Head of caudate nucleus (tissue), 42 donors: Measurements from ENCODE around the gene PON2.
A peak's percentile ranks its signal among the peaks of the same experiment; 100 is the strongest.
"Not testable (repeated sequence)": the region's sequence is repeated elsewhere in the genome, so short reads cannot be mapped to it uniquely, and the experiment has no call there.

Source experiments
- DNase-seq, 42 donors: peaks; one replicate each; pipeline versions ENCODE4 v3.0.0 to v3.0.0-alpha.2; 2020 to 2021; ENCODE audit warnings: mixed read lengths in 7 of 42
- intact Hi-C: fragments of 100-400 bp; cut with DNase I; formaldehyde crosslinking; loops from one replicate; pipeline ENCODE4 v1.15.0; 2022

Gene PON2

DNA sequence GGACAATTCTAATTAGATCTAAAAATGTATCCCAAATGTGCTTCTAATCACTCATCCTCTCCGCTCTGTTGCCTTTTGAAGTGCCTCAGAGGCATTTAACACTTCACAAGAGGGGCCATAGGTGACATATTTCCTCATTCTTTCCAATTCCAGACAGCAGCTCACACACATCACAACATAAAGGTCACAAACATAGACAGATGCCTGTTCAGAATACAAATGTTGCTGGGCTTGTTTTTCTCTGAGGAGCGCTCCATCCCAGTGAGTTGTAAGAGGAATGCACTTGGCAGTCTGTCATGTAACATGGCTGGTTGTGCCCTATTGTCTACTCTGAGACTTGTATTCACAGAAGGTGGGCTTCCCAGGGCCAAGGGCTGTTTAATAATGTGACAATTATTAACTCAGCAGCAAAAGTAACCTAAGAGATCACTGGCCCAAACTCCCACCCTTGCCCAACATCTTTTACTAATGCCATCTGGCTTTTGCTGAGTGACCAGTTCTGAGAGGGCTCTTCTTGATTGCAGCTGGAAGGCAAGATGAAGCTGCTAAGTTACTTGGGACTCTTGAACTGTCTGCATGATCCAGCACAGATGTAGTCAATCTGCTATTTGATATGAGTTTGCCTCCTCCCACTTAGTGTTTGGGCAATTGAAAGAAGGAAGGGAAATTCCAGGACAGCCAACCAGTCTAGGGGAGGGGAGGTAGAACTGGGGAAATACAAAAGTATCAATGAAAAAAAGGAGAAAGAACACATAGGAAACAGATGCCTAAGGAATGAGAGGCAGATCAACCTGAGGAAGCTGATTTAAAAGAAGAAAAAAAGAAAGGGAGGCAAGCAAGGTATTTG, 13.6 kb downstream of the PON2 start:
- DNase-seq: peak in 27 of 42 donors; percentile 4 to 77 (median 46)
- intact Hi-C loops: no loop called here

DNA sequence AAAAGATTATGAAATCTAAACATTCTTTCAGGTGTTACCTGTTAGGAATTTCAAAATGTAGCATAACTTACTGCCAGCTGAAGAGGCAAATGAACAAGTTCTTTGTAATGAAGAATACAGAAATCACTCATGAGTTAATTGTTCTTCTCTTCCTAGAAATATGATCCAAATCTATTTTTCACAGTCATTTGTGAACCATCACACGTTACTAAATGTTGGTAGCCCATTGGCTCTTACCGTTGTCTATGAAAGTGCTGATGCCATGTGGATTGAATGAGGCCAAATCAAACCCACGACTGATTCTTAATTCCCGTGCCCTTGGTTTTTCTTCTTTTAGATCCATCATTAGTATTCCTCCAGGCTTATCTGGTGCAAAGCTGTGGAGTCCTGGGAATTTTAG, 22.8 kb downstream of the PON2 start:
- DNase-seq: no peak
- intact Hi-C loops: no loop called here

DNA sequence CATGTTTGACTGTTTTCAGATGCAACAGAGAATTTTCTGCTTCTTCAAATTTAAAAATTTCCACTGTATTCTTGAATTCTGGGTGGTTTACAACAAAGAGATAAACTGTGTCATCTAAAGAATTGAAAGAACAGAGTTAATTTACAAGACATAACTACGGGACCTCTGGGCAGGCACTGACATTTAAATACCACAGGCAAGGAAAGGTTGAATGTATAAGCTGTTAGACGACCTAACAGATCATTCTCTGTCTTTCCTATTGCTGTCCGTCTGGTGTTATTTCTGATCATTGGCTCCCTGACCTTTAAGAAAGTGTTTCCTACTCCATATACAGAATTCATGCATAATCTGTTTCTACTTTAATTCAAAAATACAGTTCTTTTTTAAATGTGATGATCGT, 23.2 kb downstream of the PON2 start:
- intact Hi-C loops: no loop called here
- DNase-seq: no peak

DNA sequence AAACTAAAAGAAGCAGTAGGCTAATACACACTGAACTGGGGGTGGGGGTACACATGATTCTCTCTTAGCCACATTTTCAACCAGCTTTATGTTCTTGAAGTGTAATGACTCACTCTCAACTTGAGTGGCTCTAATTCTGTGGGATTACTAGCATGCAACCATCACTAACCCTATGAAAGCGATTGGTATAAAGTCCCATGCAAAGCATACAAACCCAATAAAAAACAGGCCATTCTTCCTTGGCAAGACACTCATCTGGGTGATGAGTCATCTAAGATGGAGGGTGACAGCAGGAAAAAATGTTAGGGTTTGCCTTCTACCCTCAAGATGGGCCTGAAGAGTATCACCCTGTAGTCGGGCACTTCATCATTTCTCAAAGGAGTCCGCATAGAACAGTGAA, 23.8 kb downstream of the PON2 start:
- no peak for DNase-seq
- intact Hi-C loops: no loop called here

DNA sequence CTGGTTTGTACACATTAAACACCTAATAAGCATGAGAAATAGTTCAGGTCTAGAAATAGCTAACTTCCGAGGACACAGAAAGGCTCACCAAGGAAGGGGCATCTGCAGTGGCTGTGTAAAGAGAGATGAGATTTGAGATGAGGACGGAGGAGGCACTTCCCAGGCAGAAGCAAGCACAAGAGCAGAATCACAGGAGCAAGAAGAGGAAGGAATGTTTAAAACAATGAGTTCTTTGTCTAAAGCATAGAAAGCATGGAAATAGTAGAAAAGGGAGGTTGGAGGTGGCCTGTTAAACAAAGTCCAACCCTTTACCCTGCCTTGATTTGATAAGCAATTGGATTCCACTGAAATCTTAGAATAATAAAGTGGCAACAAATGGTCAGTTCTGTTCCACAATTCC, 27.1 kb downstream of the PON2 start:
- intact Hi-C loops: no loop called here
- DNase-seq: no peak

DNA sequence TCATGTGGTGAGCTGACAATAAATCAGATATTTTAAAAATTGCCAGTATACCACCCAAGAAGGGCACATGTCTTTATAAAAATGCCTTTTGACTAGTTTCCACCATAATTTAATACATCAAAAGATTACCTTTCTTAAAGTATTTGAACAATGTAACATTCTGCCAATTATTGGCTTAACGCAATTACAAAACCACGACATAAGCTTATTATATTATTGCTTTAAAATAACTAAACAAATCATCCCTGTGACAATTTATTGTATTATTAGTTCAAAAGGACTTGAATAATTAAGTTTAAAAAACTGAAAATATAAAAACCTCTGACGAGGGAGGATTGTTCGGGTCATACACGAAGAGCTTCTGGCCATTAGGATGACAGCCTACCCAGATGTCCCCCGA, 29.0 kb downstream of the PON2 start:
- intact Hi-C loops: no loop called here

DNA sequence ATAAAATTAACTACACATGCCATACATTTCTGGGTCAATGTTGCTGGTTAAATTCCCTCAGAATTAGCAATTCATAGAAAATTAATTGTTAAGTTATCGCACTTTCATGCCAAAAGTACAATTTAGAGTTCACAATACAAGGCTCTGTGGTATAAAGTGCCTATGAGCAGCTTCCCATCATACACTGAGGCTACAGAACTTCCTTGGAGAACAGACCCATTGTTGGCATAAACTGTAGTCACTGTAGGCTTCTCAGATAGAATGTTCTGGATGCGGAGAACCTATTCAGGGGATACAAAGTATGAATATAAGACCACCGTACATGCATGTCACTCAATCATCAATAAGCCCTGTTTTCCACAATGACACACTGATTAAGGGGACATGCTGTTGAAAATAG, 29.6 kb downstream of the PON2 start:
- peak in 1 of 42 donors; percentile 30 for DNase-seq
- intact Hi-C loops: no loop called here

More for the DNA sequence above, 29.0 kb downstream of the PON2 start:
- DNase-seq: no peak

DNA sequence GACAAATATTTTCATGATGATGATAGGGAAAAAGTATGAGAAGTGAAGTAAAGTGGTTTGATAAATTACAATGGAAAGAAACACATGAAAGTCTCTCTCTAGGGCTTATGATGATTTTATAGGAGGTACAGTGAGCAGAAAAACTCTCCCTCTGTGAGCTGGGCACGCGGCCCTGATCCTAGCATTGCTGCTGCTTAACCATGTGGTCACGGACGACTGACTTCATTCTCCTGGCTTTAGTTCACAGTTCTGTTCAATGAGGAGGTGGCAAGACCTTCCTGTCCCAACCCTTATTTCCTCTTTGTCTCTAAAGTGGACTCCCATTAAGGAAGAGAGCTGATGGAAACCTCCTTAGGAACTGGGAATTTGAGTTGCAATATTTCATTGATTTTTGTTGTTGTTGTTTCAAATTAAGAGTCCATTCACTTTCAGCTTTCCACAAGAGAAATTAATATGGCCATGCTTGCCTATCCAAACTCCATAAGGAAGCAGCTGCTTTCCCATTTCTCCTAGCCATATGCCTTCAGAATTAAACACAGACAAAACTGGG, 30.4 kb downstream of the PON2 start:
- intact Hi-C loops: no loop called here
- peak in 26 of 42 donors; percentile 11 to 74 (median 28) for DNase-seq

DNA sequence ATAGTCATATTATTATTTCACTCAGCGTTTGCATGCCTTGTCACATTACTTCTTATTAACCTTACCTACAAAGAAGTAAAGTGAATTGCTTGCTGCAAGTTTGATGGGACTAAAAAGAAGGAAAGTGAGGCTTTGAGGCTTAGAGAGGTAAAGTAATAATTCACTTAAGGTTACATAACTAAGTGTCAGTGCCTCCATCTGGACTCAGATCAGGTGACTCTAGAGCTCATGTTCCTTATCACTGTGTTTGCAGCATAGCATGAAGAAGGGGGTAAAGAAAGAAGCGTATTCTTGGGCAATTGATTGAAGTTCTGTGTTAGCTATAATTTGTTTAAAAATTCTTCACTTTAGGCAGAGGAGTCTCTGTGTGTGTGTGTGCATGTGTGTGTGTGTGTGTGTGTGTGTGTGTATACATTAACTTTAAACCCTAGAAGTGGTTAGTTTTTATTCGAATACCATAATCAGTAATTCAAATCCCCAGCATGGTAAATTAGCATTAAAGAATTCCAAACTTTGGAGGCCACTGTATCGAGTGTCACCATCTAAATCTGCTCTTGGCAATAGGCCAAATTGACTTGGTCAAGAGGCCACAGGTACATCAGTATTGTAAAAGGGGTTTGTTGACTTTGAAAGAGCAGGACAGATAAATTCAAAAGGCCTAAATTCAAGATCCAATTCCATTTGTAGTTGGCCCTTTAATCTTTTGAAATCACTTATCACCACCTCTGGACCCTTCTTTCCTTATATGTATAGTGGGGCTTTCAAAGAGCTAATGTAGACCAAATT, 36.5 kb downstream of the PON2 start:
- intact Hi-C loops: no loop called here
- DNase-seq: no peak

DNA sequence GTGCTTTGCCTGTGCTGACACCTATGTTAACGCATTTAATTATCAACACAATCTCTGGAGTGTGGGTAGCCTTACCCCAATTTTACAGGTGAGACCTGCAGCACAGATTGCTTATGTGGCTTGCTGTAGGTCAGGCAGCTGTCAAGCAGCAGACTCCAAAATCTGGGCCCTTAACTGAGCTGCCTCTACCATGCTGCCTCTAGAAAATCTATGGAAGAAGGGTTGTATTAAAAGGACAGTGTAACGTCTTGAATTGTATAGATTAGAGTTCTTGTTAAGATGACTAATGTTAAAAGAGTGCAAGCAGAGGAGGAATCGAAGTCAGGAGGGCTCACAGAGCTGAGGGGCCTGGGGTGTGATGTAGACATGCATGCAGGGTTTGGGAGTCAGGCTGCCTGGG, 37.4 kb downstream of the PON2 start:
- intact Hi-C loops: no loop called here
- no peak for DNase-seq

DNA sequence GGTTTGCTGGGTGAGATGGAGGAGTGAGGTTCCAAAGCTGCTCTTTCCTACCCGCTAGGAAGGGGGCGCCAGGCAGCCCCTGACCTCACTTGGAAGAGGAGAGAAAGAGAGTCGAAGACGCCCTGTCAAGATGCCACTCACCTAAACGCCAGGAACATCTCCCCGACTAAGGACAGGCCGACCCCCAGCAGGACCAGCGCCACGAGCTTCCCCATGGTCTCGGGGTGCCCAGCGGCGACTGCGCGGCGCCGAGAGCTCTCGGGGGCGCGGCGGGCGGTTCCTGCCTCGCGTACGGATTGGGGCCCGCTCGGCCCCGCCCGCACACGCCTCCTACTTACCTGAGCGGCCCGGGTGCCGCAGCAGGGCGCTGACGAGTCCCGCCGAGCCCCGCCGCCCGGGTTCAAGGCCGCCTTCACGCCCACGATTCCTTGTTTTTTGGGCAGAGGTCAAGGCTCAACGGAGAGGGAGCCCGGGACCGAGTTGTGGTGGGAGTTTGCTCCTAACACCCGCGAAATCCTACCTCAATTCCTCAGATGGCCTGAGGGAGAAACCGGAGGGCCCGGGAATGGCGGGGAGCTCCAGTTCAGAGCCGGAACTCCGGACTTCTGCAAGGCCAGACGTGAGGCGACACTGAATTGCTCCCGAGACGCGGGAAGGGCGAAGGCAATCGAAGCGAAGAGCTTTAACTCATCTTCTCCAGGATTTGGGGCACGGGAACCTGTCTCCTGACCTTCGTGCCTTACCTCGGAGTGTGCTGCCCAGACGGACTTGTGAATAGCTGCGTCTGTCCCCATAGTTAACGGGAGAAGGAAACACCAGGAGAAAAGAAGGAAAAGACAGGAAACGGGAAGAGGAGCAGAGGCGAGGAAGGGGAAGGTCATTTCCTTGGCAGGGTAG, 38.4 kb downstream of the PON2 start, which contains the start of gene PON3:
TSS of gene PON3 (minus strand) at position 240 of the 897 bp plus-strand sequence. CDS start at position 215, 25 bp downstream.
- intact Hi-C loops: no loop called here

DNA sequence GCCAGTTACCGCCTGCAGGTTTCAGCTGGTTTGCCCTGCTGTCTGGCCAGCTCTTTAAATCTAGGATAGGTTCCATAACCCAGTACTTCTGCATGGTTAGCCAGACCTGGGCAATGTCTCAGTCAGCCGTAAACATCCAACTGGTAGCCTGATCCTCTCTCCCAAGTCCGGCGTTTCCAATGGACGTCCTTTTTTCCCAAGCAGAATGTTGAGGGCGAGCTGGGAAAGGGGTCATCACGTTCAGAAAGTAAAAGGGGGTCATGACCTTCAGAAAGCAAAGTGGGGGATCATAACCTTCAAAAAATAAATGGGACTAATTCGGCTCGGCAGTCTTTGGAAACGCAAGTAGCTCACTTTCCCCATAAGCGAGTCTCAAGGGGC, 39.1 kb downstream of the PON2 start:
- no peak for DNase-seq
- intact Hi-C loops: no loop called here

More for the DNA sequence above, 38.4 kb downstream of the PON2 start, which contains the start of gene PON3:
- peak in 1 of 42 donors; percentile 32 for DNase-seq

DNA sequence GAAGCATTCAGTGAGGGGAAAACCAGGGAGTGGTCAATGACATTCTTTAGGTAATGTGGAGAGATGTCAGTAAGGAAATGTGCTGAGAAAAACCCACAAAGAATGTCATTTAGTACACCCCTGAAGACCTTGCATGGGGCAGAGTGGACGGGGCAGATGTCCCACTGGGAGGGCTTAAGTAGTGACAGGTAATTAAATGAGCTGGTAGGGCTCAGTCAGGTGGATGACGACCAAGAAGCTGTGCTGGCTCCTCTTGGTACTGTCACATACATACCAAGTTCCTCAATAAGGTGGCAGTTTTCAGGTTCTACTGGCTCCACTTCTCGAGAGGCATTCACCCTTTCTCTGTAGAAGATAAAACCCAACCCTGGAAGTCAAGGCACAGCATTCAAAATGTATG, 40.5 kb downstream of the PON2 start:
- no peak for DNase-seq
- intact Hi-C loops: no loop called here

DNA sequence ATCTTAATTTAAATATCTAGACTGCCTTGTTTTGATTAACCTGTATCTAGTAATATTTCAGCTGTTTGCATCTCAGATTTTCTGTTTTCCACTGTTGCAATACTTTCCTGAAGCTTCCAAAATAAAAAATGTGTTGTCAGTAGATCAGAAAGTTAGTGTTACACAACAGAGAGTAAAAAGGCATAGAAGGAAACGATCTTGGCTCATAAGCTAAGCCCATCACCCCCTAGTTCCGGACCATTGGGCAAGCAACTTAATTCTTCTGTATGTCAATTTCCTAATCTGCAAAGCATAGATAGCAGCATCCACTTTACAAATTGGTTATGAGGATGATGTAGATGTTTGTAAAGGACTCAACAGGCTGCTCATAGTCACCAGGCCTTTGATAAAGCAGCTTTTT, 43.1 kb downstream of the PON2 start:
- intact Hi-C loops: no loop called here
- no peak for DNase-seq

DNA sequence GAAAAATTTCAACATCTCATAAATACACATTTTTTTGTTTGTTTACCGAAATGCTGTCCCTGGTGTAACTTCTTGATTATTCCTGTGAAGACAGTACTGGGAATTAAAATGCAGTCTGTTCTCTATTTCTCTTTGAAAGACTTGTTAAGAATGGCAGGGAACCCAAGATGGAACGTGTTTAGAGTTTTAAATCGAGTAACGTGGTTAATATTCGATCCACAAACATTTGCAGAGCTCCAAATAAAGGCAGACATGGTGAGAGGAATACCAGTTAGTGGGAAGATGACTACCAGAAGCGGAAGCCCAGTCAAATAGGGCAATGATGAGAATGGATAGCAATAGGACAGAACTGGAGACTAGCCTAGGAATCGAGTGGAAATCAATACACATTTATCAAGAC, 45.3 kb downstream of the PON2 start:
- DNase-seq: no peak
- intact Hi-C loops: no loop called here

DNA sequence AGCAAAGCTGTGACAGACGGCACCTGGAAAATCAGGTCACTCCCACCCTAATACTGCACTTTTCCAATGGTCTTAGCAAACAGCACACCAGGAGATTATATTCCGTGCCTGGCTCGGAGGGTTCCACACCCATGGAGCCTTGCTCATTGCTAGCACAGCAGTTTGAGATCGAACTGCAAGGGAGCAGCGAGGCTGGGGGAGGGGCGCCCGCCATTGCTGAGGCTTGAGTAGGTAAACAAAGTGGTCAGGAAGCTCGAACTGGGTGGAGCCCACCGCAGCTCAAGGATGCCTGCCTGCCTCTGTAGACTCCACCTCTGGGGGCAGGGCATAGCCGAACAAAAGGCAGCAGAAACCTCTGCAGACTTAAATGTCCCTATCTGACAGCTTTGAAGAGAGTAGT, 55.4 kb downstream of the PON2 start:
- intact Hi-C loops, DNase-seq: not testable (repeated sequence)

DNA sequence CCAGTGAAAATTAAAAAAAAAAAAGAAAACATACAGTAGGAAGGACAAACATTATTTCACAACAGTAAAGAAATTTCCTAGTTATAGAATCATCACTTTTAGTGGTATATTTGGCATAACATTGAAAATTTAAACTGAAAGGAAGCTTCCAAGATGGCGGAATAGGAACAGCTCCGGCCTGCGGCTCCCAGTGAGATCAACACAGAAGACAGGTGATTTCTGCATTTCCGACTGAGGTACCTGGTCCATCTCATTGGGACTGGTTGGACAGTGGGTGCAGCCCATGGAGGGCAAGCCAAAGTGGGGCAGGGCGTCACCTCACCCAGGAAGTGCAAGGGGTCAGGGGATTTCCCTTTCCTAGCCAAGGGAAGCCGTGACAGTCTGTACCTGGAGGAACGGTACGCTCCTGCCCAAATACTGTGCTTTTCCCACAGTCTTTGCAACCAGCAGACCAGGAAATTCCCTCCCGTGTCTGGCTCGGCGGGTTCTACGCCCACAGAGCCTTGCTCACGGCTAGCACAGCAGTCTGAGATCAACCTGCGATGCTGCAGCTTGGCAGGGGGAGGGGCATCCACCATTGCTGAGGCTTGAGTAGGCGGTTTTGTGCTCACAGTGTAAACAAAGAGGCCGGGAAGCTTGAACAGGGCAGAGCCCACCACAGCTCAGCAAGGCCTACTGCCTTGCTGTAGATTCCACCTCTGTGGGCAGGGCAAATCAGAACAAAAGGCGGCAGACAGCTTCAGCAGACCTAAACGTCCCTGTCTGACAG, 58.0 kb downstream of the PON2 start:
- intact Hi-C loops: no loop called here
- no peak for DNase-seq

DNA sequence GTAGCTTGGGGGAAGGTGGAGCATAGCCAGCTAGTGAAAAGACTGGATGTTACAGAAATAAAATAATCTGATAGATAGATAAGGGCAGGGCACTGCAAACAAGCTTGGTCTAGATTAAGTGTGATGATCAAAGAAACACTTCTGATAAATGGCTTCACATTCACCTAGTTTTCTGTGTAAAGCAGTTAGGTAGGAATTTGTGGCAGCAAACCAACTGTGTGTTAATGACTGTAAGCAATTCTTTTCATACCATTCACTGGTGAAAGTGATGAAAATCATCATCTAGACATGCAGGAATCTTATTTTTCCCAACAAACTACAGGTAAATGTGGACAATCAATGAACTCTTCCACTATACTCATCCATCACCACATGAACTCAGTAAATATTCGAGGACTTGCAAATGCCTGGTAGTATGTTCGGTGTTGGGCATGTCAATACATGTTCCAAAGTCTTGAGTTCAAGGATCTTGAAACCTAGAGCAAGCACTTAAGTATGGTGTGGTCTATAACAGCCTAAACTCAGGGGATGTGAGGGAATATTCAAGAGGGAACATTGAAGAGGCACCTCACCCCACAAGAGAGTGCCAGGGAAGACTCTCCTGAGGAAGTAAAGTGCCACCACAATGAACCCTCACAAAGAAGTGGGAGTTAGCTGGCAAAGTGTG, 59.1 kb downstream of the PON2 start:
- no peak for DNase-seq
- intact Hi-C loops: no loop called here
